HepG2 (cell line): Measurements from ENCODE around the gene NTM.

ENCODE experiments used
- ARHGAP35 ChIP-seq: sonication (generic); formaldehyde crosslinking; IDR thresholded peaks from 2 replicates; pipeline ENCODE4 v1.9.0; 2022; ENCODE audit warnings: mild to moderate bottlenecking, inconsistent platforms, moderate library complexity, missing genetic modification reagents, borderline replicate concordance
- E2F1 ChIP-seq: sonication (generic); formaldehyde crosslinking; IDR thresholded peaks from 2 replicates; pipeline ENCODE4 v1.5.0; 2020; ENCODE audit warnings: missing genetic modification reagents
- MXI1 ChIP-seq: IDR thresholded peaks from 3 replicates; pipeline ENCODE4 v1.6.1; 2012; ENCODE audit warnings: low read depth, low read length, inconsistent platforms, borderline replicate concordance
- MYNN ChIP-seq: sonication (generic); formaldehyde crosslinking; IDR thresholded peaks from 2 replicates; pipeline ENCODE4 v1.4.0; 2020; ENCODE audit warnings: mild to moderate bottlenecking, low read depth, missing genetic modification reagents
- NFKB2 ChIP-seq: sonication (generic); formaldehyde crosslinking; IDR thresholded peaks from 2 replicates; pipeline ENCODE4 v1.4.0; 2020; ENCODE audit warnings: missing genetic modification reagents, borderline replicate concordance
- RFX5 ChIP-seq: IDR thresholded peaks from 2 replicates; pipeline ENCODE4 v1.6.1; 2011; ENCODE audit warnings: low read depth, low read length, improper control_type of control experiment
- TCF12 ChIP-seq, 2 experiments: fragments of 450-650 bp in 1 of 2; sonication (generic) in 1 of 2; formaldehyde crosslinking in 1 of 2; IDR thresholded peaks; 2 replicates each; pipeline versions ENCODE4 v1.6.1 to v1.8.0; 2017 to 2022; ENCODE audit warnings: antibody characterized with exemption in 1 of 2, mild to moderate bottlenecking in 1 of 2, missing genetic modification reagents in 1 of 2, moderate library complexity in 1 of 2
- ZNF567 ChIP-seq: sonication (generic); formaldehyde crosslinking; IDR thresholded peaks from 2 replicates; pipeline ENCODE4 v1.8.1; 2023; ENCODE audit warnings: mild to moderate bottlenecking, missing genetic modification reagents, borderline replicate concordance
- ZNF577 ChIP-seq: sonication (generic); formaldehyde crosslinking; IDR thresholded peaks from 2 replicates; pipeline ENCODE4 v1.4.0; 2020; ENCODE audit warnings: mild to moderate bottlenecking, low read depth, missing genetic modification reagents, borderline replicate concordance
- TF ChIP-seq, protein P1 (sequence below): conservative IDR thresholded peaks from 2 replicates; pipeline ENCODE4 v1.6.1; 2018; ENCODE audit warnings: missing genetic modification reagents

- TF ChIP-seq ZNF567 (CRISPR knock-in tag) (no peak), NFKB2 (CRISPR knock-in tag) (no peak), MXI1 (no peak), RFX5 (no peak), ZNF577 (CRISPR knock-in tag) (no peak), ARHGAP35 (CRISPR knock-in tag) (no peak), E2F1 (CRISPR knock-in tag) (no peak), MYNN (CRISPR knock-in tag) (no peak), TCF12 (IDR thresholded peaks at IDR 0.05) (no peak), TCF12 (CRISPR knock-in tag; IDR thresholded peaks at IDR 0.05) (no peak)
- TF ChIP-seq, protein P1, sequence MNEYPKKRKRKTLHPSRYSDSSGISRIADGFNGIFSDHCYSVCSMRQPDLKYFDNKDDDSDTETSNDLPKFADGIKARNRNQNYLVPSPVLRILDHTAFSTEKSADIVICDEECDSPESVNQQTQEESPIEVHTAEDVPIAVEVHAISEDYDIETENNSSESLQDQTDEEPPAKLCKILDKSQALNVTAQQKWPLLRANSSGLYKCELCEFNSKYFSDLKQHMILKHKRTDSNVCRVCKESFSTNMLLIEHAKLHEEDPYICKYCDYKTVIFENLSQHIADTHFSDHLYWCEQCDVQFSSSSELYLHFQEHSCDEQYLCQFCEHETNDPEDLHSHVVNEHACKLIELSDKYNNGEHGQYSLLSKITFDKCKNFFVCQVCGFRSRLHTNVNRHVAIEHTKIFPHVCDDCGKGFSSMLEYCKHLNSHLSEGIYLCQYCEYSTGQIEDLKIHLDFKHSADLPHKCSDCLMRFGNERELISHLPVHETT (CRISPR knock-in tag), result no peak
These were observed 94.6 kb downstream of the NTM start for GRCh38 chr11:131465039-131465438.
